Mucosa of stomach (tissue), 1 donor: ENCODE data around the gene TRAF1.

Experiments
- H3K27me3 ChIP-seq: one replicate; pipeline ENCODE4 v1.7.0; 2013; ENCODE audit warnings: mild to moderate bottlenecking, low read length; ENCODE audit not compliant: control insufficient read depth, insufficient read depth
- H3K36me3 ChIP-seq: one replicate; pipeline ENCODE4 v1.7.0; 2013; ENCODE audit warnings: low read length; ENCODE audit not compliant: control insufficient read depth, insufficient read depth
- H3K4me1 ChIP-seq: one replicate; pipeline ENCODE4 v1.7.0; 2013; ENCODE audit warnings: mild to moderate bottlenecking, low read length; ENCODE audit not compliant: control insufficient read depth, insufficient read depth
- H3K4me3 ChIP-seq: one replicate; pipeline ENCODE4 v1.7.0; 2013; ENCODE audit warnings: low read length
- H3K9ac ChIP-seq: one replicate; pipeline ENCODE4 v1.7.0; 2013; ENCODE audit warnings: mild to moderate bottlenecking, low read length, moderate library complexity
- H3K9me3 ChIP-seq: one replicate; pipeline ENCODE4 v1.7.0; 2013; ENCODE audit warnings: mild to moderate bottlenecking, low read length, moderate library complexity; ENCODE audit not compliant: control insufficient read depth
- donor health status: Pancreatic carcinoma.

Gene TRAF1

DNA sequence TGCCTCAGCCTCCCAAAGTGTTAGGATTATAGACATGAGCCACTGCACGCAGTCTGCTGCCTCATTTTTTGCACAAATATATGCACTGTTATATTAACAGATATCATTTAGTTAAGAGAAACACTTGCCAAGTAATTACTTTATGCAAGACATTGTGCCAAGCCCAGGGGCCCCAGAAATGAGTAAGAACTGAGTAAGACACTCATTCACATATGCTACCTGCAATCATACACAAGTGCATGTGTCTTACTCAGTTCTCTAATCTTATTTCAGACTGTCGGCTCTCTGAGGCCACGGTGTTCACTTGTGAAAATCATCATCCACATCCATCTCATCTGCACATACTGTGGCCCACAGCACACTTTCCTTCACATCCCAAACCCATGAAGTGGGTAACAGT lies 16.0 kb downstream of the TRAF1 start:
- Histone ChIP-seq H3K4me3 (no peak overlapping the region), H3K9me3 (no peaks in the 10 kb centered on the region), H3K36me3 (no peaks in the 10 kb centered on the region), H3K9ac (no peak overlapping the region), H3K4me1 (no peaks in the 10 kb centered on the region), H3K27me3 (no peaks in the 10 kb centered on the region)

DNA sequence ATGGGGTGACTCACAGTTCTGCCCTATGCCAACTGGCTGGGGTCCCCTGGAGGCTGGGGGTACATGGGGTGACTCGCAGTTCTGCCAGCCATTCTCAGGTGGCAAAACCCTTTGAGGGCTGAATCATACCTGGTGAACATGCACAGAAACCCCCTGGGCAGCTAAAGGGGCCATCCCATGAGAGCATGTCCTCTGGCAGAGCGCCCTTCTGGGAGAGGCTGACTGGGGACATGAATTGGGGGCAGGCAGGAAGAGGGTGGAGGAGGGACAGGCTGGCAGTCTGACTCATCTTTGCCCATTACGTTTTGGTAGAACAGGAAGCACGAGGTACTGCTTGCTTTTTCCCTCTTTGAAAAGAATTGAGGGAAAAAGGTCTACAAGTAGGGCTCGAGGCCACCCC lies 16.7 kb downstream of the TRAF1 start:
- Histone ChIP-seq H3K27me3 (no peaks in the 10 kb centered on the region), H3K9me3 (no peaks in the 10 kb centered on the region), H3K9ac (no peak overlapping the region), H3K36me3 (no peaks in the 10 kb centered on the region), H3K4me1 (no peaks in the 10 kb centered on the region), H3K4me3 (no peak overlapping the region)

- Histone ChIP-seq H3K9ac (no peak overlapping the region), H3K36me3 (no peaks in the 10 kb centered on the region), H3K27me3 (no peaks in the 10 kb centered on the region), H3K4me3 (no peak overlapping the region), H3K4me1 (no peaks in the 10 kb centered on the region), H3K9me3 (no peaks in the 10 kb centered on the region)
These were observed 21.1 kb downstream of the TRAF1 start for GRCh38 chr9:120905315-120906164.

GRCh38 chr9:120904978-120905301 lies 21.7 kb downstream of the TRAF1 start:
- H3K4me1 ChIP-seq, result no peaks in the 10 kb centered on the region
- no peak overlapping the region for H3K4me3 ChIP-seq
- no peak overlapping the region for H3K9ac ChIP-seq
- H3K36me3 ChIP-seq, result no peaks in the 10 kb centered on the region
- H3K9me3 ChIP-seq, result no peaks in the 10 kb centered on the region
- H3K27me3 ChIP-seq, result no peaks in the 10 kb centered on the region

DNA sequence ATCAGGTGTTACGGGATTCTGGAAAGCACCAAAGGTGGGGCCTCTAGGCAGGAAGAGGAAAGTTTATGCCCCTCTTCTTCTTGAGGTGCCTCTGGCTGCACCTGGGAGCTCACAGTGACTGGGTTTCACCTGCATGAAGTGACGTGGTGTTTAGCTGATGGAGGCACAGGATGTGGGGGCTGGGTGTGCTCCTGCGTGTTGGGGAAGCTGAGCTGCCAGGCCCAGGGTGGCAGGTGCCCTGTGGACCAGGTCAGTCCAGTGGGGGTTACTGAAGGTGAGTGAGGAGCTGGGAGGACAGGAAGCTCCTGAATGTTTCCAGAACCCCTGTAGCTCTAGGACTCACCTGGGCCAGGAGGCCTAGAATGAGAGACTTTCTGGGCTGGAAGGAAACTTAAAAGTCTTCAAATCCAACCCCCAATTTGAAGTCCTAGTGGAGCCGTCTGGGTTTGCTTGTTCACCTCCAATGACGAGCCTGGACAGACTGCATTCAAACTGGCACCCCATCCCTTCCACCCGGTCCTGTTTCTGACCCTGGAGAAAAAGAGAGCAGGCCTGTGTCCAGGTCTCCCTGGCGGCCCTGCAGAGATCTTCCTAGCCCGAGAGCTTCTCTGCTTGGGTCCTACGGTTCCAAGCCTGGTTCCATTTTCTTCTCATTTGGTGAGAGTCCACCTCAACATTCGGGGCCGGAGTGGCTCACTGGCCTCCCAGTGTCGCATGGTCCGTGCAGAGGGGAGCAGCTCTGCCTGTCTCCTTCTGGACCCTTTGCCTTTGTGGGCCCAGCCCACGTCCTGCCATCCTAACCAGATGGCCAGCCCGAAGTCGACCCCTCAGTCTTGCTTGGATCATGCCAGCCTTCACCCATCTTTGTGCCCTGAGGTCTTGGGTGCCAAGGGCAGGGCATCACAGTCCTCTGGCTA lies 22.3 kb downstream of the TRAF1 start:
- H3K27me3 ChIP-seq, result no peaks in the 10 kb centered on the region
- H3K4me3 ChIP-seq, result no peak overlapping the region

GRCh38 chr9:120902569-120903535 lies 23.7 kb downstream of the TRAF1 start:
- H3K9ac ChIP-seq, result no peak overlapping the region

More for the DNA sequence above, 22.3 kb downstream of the TRAF1 start:
- no peak overlapping the region for H3K9ac ChIP-seq
- no peaks in the 10 kb centered on the region for H3K9me3 ChIP-seq
- H3K36me3 ChIP-seq, result no peaks in the 10 kb centered on the region
- no peaks in the 10 kb centered on the region for H3K4me1 ChIP-seq

DNA sequence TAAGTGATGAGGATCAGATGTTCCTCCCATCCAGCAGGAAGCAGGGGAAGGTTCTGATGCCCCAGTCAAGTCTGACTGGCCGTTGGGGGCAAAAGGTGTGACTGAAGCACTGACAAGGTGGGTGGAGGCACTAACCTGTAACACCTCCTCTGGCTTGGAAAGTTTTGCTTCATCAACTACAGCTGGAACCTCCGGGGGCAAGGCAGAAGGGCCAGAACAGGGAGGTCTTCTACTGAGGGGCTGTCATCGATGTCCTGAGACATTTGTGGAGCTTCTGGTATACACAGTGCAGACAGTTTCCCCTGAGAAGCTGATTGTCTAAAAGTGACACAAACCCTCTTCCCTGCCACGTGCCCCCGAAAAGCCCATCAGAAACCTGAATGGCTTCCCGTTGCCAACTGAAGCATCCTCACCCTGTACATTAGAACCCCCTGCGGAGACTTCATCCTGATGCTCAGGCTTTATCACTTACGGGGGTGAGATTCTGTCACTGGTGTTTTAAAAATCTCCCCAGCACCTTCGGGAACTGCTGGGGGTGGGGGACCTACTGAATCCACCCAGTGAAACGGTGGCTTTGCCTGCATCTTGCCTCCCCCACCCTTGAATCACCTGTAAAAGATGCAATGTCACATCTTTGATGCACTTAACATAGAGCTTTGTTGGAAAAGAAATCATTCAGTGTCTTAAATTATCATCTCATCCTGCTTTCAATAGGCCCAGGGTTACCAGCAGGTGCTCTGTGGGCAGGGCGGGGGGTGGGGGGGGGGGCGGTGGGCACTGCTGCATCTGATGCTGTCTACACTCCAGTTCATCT lies 24.6 kb downstream of the TRAF1 start:
- Histone ChIP-seq H3K4me1 (no peaks in the 10 kb centered on the region), H3K9ac (no peak overlapping the region), H3K4me3 (no peak overlapping the region), H3K27me3 (no peaks in the 10 kb centered on the region), H3K36me3 (no peaks in the 10 kb centered on the region), H3K9me3 (no peaks in the 10 kb centered on the region)

More at GRCh38 chr9:120902569-120903535, 23.7 kb downstream of the TRAF1 start:
- no peak overlapping the region for H3K4me3 ChIP-seq
- no peaks in the 10 kb centered on the region for H3K36me3 ChIP-seq
- no peaks in the 10 kb centered on the region for H3K27me3 ChIP-seq
- no peaks in the 10 kb centered on the region for H3K9me3 ChIP-seq
- H3K4me1 ChIP-seq, result no peaks in the 10 kb centered on the region

- H3K9me3 ChIP-seq, result no peaks in the 10 kb centered on the region
- no peaks in the 10 kb centered on the region for H3K27me3 ChIP-seq
- no peaks in the 10 kb centered on the region for H3K4me1 ChIP-seq
- H3K4me3 ChIP-seq, result no peak overlapping the region
- no peaks in the 10 kb centered on the region for H3K36me3 ChIP-seq
- H3K9ac ChIP-seq, result no peak overlapping the region
These were observed 25.8 kb downstream of the TRAF1 start for GRCh38 chr9:120900824-120901223.

DNA sequence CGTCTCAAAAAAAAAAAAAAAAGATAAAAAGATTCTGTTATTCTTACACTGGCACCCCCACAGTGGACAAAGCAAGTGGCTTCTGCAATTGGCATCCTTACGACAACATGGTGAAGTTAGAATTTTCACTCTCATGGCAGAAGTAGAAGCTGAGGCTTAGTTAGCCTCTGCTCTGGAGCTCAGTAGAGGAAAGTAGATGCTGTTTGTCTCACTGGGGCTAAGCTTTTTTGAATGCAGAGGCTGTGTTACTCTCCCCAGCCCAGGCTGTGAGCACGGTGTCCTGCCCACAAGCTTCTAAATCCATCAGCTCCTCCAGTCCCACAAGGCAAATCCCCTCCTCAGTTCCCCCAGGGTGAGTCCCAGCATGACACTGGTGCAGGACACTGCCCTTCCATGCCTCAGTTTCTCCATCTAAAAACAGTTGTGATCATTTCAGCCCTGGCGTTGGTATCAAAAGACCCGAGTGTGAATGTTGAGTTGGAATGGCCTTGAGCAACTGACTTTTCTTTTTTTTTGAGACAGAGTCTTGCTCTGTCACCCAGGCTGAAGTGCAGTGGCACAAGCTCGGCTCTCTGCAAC lies 27.0 kb downstream of the TRAF1 start:
- Histone ChIP-seq H3K9ac (no peak overlapping the region), H3K9me3 (no peaks in the 10 kb centered on the region), H3K27me3 (peaks cover 5% of the 10 kb centered on the region), H3K4me3 (no peak overlapping the region), H3K36me3 (no peaks in the 10 kb centered on the region), H3K4me1 (peaks cover 6% of the 10 kb centered on the region)

GRCh38 chr9:120898396-120898795 lies 28.2 kb downstream of the TRAF1 start:
- H3K9me3 ChIP-seq, result no peaks in the 10 kb centered on the region
- H3K4me3 ChIP-seq, result no peak overlapping the region
- peaks cover 7% of the 10 kb centered on the region for H3K4me1 ChIP-seq
- no peak overlapping the region for H3K9ac ChIP-seq
- no peaks in the 10 kb centered on the region for H3K36me3 ChIP-seq
- H3K27me3 ChIP-seq, result peaks cover 6% of the 10 kb centered on the region

GRCh38 chr9:120895951-120896350 lies 30.6 kb downstream of the TRAF1 start:
- Histone ChIP-seq H3K9ac (no peak overlapping the region), H3K27me3 (peaks cover 6% of the 10 kb centered on the region), H3K9me3 (no peaks in the 10 kb centered on the region), H3K4me3 (no peak overlapping the region), H3K36me3 (no peaks in the 10 kb centered on the region), H3K4me1 (peaks cover 7% of the 10 kb centered on the region)
